Measurements from ENCODE around the gene TNPO2. TPM values are rescaled to one million over a fixed set of nuclear protein-coding genes. Genes with fewer than 3 reads are reported as not detected.

Gene TNPO2
- total and polyA plus RNA-seq, 7 experiments from 2014 or later: 2.0 to 78.7 (median 59.0) TPM

DNA sequence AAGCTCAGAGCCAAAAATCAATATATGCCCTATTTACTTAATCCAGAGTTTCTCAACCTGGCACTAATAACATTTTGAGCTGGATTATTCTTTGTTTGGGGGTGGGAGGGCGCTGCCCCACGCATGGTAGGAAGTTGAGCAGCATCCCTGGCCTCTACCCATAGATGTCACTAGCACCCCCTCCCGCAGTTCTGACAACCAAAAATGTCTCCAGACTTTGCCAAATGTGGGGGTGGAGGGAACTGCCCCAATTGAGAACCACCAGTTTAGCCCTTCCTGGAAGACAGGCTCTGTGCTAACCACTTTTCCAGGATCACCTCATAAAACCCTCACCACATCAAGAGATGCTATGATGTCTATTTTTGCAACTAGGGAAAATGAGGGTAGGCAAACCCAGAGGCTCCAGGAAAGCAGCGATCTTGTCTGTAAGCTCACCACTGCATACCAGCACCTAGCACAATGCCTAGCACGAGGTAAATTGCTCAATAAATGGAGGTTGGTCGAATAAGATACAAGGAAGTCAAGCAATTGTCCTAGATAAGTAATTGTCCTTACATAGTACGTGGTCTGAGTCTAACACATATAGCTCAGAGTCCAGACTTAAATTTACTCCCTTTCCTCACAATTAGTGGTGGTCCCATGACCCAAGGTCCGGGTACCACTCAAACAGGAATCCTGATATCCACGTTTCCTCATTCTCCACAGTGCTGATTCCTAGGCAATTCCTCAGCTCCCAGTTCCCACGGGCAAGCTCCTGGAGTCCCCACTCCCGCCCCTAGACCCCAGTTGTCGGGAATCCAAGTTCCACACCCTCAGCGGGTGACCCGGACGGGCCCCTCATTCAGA lies 9.9 kb upstream of the TNPO2 start:
- ATAC-seq: no peak
- peak overlapping the region; percentile 63 for H3K4me3 ChIP-seq (ENCODE audit: low read length)
- DNase-seq: peak in 7 of 9 donors; percentile 30 to 66 (median 43)
- Mint-ChIP-seq H3K9me3 (peaks cover 0 to 1% (median 0%) of the 10 kb centered on the region in 11 donors), H3K4me1 (peaks cover 36 to 57% (median 48%) of the 10 kb centered on the region in 7 donors), H3K36me3 (peaks cover under 1 to 26% (median 11%) of the 10 kb centered on the region in 5 donors), H3K4me3 (peak overlapping the region; percentile 81 to 95 (median 92)), H3K27me3 (no peaks in the 10 kb centered on the region), H3K27ac (peak overlapping the region; percentile 89 to 95 (median 93))
- ChIA-PET CTCF (interaction anchor here (0.5 to 1.9 kb wide), 11 partner anchors 11 to 1875 kb away, joined by 3 to 9 read pairs (median 6); no protein-coding TSS in a partner anchor), POLR2A (interaction anchor here (0.6 to 8.5 kb wide), 20 partner anchors 11 to 385 kb away, joined by 3 to 129 read pairs (median 5); partner anchors contain the start of genes DHPS, FBXW9, GCDH and JUNB)
- no peaks in the 10 kb centered on the region for H3K27me3 ChIP-seq (ENCODE audit: control insufficient read depth in 2 of 2, insufficient read depth in 2 of 2, low read length in 2 of 2)
- intact Hi-C loops (cut with micrococcal nuclease): loop anchor here (1.0 to 5.0 kb wide), 7 partner anchors 11 to 384 kb away; partner anchors contain the start of genes DHPS (in 1 of the 2), NACC1 (in 1 of the 2), PRDX2 (in 1 of the 2) and TRMT1 (in 1 of the 2)
- peaks cover 29 to 35% of the 10 kb centered on the region in 2 donors for H3K4me1 ChIP-seq (ENCODE audit: control insufficient read depth in 2 of 2, insufficient read depth in 2 of 2, low read length in 2 of 2)
- H3K27ac ChIP-seq (ENCODE audit: low read depth, low read length): peak overlapping the region; percentile 91
- H3K36me3 ChIP-seq (ENCODE audit: control insufficient read depth in 2 of 3, insufficient read depth in 3 of 3, low read length in 3 of 3): peaks cover 8 to 45% (median 10%) of the 10 kb centered on the region in 3 experiments
- H3K9me3 ChIP-seq (ENCODE audit: control insufficient read depth in 2 of 3, low read length in 3 of 3): no peaks in the 10 kb centered on the region

DNA sequence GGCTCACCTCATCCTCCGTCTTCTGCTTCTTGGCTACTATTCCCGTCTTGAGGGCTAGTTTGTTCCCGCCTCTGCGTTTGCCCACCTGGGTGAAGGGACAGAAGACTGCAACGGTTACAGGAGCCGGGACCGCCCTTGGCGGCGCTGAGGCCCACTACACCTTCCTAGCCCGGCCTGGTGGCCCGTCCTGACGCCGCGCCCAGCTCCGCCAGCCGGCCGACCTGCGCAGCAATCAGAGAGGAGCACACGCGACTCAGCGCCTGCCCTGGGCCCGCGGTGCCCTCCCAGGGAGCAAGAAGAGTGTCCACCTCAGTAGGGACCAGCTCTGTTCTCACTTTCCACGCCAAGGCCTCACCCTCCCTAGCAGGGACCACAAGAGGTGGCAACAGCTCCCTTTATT lies 7.6 kb upstream of the TNPO2 start:
- DNase-seq: no peak
- Histone ChIP-seq H3K36me3 (ENCODE audit: control insufficient read depth in 2 of 3, insufficient read depth in 3 of 3, low read length in 3 of 3) (peaks cover 8 to 49% (median 12%) of the 10 kb centered on the region in 3 experiments), H3K4me1 (ENCODE audit: control insufficient read depth in 2 of 2, insufficient read depth in 2 of 2, low read length in 2 of 2) (peaks cover 17 to 20% of the 10 kb centered on the region in 2 donors), H3K4me3 (ENCODE audit: low read length) (no peak overlapping the region), H3K27ac (ENCODE audit: low read depth, low read length) (no peak overlapping the region), H3K9me3 (ENCODE audit: control insufficient read depth in 2 of 3, low read length in 3 of 3) (no peaks in the 10 kb centered on the region), H3K27me3 (ENCODE audit: control insufficient read depth in 2 of 2, insufficient read depth in 2 of 2, low read length in 2 of 2) (no peaks in the 10 kb centered on the region)
- no peak for ATAC-seq
- Mint-ChIP-seq H3K4me3 (peak overlapping the region in 1 of 10 donors; percentile 31), H3K4me1 (peaks cover 19 to 37% (median 34%) of the 10 kb centered on the region in 7 donors), H3K27me3 (no peaks in the 10 kb centered on the region), H3K36me3 (peaks cover 0 to 27% (median 11%) of the 10 kb centered on the region in 5 donors), H3K27ac (no peak overlapping the region), H3K9me3 (peaks cover 0 to 1% (median 0%) of the 10 kb centered on the region in 11 donors)
- CTCF ChIA-PET: no interaction called here
- intact Hi-C loops (cut with micrococcal nuclease): loop anchor here (5.0 kb wide), 2 partner anchors 119 to 386 kb away; partner anchors contain the start of genes NACC1 (in 1 of the 2), TRMT1 (in 1 of the 2), ZNF490 (in 1 of the 2) and ZNF791 (in 1 of the 2)
- POLR2A ChIA-PET: interaction anchor here (0.6 to 8.5 kb wide), 5 partner anchors 9 to 422 kb away, joined by 3 to 129 read pairs (median 6); partner anchors contain the start of genes JUNB and TNPO2

- intact Hi-C loops (cut with micrococcal nuclease): loop anchor here (5.0 kb wide), 2 partner anchors 118 to 387 kb away; partner anchors contain the start of genes NACC1 (in 1 of the 2), TRMT1 (in 1 of the 2), ZNF490 (in 1 of the 2) and ZNF791 (in 1 of the 2)
- H3K4me3 Mint-ChIP-seq: peak overlapping the region in 3 of 10 donors; percentile 37 to 58 (median 53)
Measured at GRCh38 chr19:12730064-12730463, 6.3 kb upstream of the TNPO2 start.

DNA sequence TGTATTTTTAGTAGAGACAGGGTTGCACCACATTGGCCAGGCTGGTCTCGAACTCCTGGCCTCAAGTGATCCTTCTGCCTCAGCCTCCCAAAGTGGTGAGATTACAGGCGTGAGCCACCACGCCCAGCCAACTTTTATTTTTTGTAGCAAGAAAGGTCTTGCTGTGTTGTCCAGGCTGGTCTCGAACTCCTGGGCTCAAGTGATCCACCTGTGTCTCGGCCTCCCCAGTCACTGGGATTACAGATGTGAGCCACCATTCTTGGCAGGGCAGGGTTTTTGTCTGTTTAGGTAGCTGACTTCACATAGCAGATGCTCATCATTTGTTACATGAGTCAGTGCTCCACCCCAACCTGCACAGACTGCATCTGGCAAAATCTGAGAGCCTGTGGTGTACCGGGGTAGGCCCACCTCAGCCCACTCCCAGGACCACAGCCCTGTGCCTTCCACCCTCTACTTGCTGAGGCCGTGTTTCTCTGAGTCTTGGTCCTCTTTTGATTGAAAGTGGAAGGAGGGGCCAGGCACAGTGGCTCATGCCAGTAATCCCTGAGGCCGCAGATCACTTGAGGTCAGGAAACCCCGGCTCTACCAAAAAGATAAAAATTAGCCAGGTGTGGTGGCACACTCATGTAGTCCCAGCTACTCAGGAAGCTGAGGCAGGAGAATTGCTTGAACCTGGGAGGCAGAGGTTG lies 4.2 kb upstream of the TNPO2 start:
- Histone ChIP-seq H3K27ac (ENCODE audit: low read depth, low read length) (no peak overlapping the region), H3K4me3 (ENCODE audit: low read length) (no peak overlapping the region), H3K4me1 (ENCODE audit: control insufficient read depth in 2 of 2, insufficient read depth in 2 of 2, low read length in 2 of 2) (peaks cover 12 to 19% of the 10 kb centered on the region in 2 donors), H3K36me3 (ENCODE audit: control insufficient read depth in 2 of 3, insufficient read depth in 3 of 3, low read length in 3 of 3) (peaks cover 8 to 43% (median 12%) of the 10 kb centered on the region in 3 experiments), H3K9me3 (ENCODE audit: control insufficient read depth in 2 of 3, low read length in 3 of 3) (no peaks in the 10 kb centered on the region), H3K27me3 (ENCODE audit: control insufficient read depth in 2 of 2, insufficient read depth in 2 of 2, low read length in 2 of 2) (no peaks in the 10 kb centered on the region)
- peak overlapping the region in 1 of 9 donors; percentile 25 for H3K27ac Mint-ChIP-seq
- H3K36me3 Mint-ChIP-seq: peaks cover 0 to 22% (median 11%) of the 10 kb centered on the region in 5 donors
- H3K4me3 Mint-ChIP-seq: no peak overlapping the region
- ChIA-PET CTCF (interaction anchor here (0.6 kb wide), 1 partner anchor 193 kb away, joined by 3 read pairs; no protein-coding TSS in a partner anchor), POLR2A (no interaction called here)
- no peaks in the 10 kb centered on the region for H3K27me3 Mint-ChIP-seq
- peaks cover 23 to 44% (median 39%) of the 10 kb centered on the region in 7 donors for H3K4me1 Mint-ChIP-seq
- DNase-seq (no peak), ATAC-seq (no peak)
- intact Hi-C loops (cut with micrococcal nuclease): no loop called here
- no peaks in the 10 kb centered on the region for H3K9me3 Mint-ChIP-seq

More at GRCh38 chr19:12730064-12730463, 6.3 kb upstream of the TNPO2 start:
- Mint-ChIP-seq H3K36me3 (peaks cover 0 to 28% (median 11%) of the 10 kb centered on the region in 5 donors), H3K27ac (peak overlapping the region in 6 of 9 donors; percentile 23 to 57 (median 43)), H3K4me1 (peaks cover 19 to 37% (median 33%) of the 10 kb centered on the region in 7 donors), H3K27me3 (no peaks in the 10 kb centered on the region), H3K9me3 (peaks cover 0 to 1% (median 0%) of the 10 kb centered on the region in 11 donors)
- Histone ChIP-seq H3K4me3 (ENCODE audit: low read length) (no peak overlapping the region), H3K4me1 (ENCODE audit: control insufficient read depth in 2 of 2, insufficient read depth in 2 of 2, low read length in 2 of 2) (peaks cover 17 to 19% of the 10 kb centered on the region in 2 donors), H3K36me3 (ENCODE audit: control insufficient read depth in 2 of 3, insufficient read depth in 3 of 3, low read length in 3 of 3) (peaks cover 8 to 49% (median 12%) of the 10 kb centered on the region in 3 experiments), H3K9me3 (ENCODE audit: control insufficient read depth in 2 of 3, low read length in 3 of 3) (no peaks in the 10 kb centered on the region), H3K27me3 (ENCODE audit: control insufficient read depth in 2 of 2, insufficient read depth in 2 of 2, low read length in 2 of 2) (no peaks in the 10 kb centered on the region), H3K27ac (ENCODE audit: low read depth, low read length) (no peak overlapping the region)
- POLR2A ChIA-PET: interaction anchor here (1.1 to 8.5 kb wide), 3 partner anchors 8 to 62 kb away, joined by 3 to 129 read pairs (median 8); partner anchors contain the start of genes JUNB and TNPO2
- DNase-seq (no peak), ATAC-seq (no peak)
- CTCF ChIA-PET: interaction anchor here (0.7 kb wide), 1 partner anchor 45 kb away, joined by 7 read pairs; no protein-coding TSS in a partner anchor

DNA sequence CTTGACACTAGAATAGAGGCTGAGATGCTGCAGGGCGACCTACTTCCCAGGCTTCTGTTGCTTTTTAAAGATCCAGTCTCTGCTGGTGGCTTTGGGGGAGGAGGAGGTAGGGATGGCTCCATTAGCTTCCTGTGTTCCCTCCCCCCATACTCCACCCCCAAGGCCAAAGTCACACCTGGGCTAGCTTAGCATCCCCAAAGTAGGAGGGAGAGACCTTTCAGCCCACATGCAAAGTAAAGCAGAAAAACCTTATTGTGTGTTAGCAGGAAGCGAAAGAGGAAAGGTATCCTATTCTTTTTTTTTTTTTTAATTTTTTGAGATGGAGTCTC lies 3.2 kb upstream of the TNPO2 start:
- Mint-ChIP-seq H3K9me3 (peaks cover 0 to 1% (median 0%) of the 10 kb centered on the region in 11 donors), H3K4me1 (peaks cover 16 to 40% (median 33%) of the 10 kb centered on the region in 7 donors), H3K27me3 (peaks cover 0 to 2% (median 0%) of the 10 kb centered on the region in 5 donors), H3K4me3 (no peak overlapping the region), H3K36me3 (peaks cover 0 to 18% (median 11%) of the 10 kb centered on the region in 5 donors), H3K27ac (peak overlapping the region in 1 of 9 donors; percentile 71)
- CTCF ChIA-PET: interaction anchor here (0.6 kb wide), 1 partner anchor 482 kb away, joined by 3 read pairs; no protein-coding TSS in a partner anchor
- intact Hi-C loops (cut with micrococcal nuclease): no loop called here
- POLR2A ChIA-PET: interaction anchor here (1.4 kb wide), 1 partner anchor 45 kb away, joined by 4 read pairs; the partner anchor contains the start of gene DHPS
- no peak for DNase-seq
- Histone ChIP-seq H3K27me3 (ENCODE audit: control insufficient read depth in 2 of 2, insufficient read depth in 2 of 2, low read length in 2 of 2) (no peaks in the 10 kb centered on the region), H3K9me3 (ENCODE audit: control insufficient read depth in 2 of 3, low read length in 3 of 3) (no peaks in the 10 kb centered on the region), H3K27ac (ENCODE audit: low read depth, low read length) (no peak overlapping the region), H3K4me1 (ENCODE audit: control insufficient read depth in 2 of 2, insufficient read depth in 2 of 2, low read length in 2 of 2) (peaks cover 3 to 12% of the 10 kb centered on the region in 2 donors), H3K4me3 (ENCODE audit: low read length) (no peak overlapping the region), H3K36me3 (ENCODE audit: control insufficient read depth in 2 of 3, insufficient read depth in 3 of 3, low read length in 3 of 3) (peaks cover 8 to 43% (median 12%) of the 10 kb centered on the region in 3 experiments)
- no peak for ATAC-seq
